GM19468 (cell line): Measurements from ENCODE around the gene CCDC190.
"Not testable (repeated sequence)": the region's sequence is repeated elsewhere in the genome, so short reads cannot be mapped to it uniquely, and the experiment has no call there.

ENCODE experiments used
- ATAC-seq: cut with Tn5 transposase; IDR thresholded peaks from one replicate; pipeline ENCODE4 v1.9.1; 2021; ENCODE audit warnings: mild to moderate bottlenecking, moderate library complexity, moderate number of reproducible peaks; ENCODE audit not compliant: unreplicated experiment; ENCODE audit errors: extremely low read depth

Gene CCDC190

GRCh38 chr1:162840250-162840839, 20.6 kb downstream of the CCDC190 start:
- ATAC-seq = no peak

DNA sequence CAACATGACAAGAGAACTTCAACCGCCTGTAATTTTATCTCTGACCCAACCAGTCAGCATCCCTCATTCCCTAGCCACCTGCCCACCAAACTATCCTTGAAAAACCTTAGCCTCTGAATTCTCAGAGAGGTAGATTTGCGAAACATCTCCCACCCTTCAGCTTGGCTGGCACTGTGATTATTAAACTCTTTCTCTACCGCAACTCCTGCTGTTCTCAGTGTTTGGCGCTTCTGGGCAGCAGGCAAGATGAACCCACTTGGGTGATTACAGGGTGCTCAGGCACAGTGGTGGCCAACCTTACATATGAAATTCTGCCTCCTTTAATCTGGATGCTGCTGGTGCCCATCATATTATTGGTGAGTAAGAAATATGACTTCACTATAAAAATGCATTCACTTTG, 22.1 kb downstream of the CCDC190 start:
- no peak for ATAC-seq

DNA sequence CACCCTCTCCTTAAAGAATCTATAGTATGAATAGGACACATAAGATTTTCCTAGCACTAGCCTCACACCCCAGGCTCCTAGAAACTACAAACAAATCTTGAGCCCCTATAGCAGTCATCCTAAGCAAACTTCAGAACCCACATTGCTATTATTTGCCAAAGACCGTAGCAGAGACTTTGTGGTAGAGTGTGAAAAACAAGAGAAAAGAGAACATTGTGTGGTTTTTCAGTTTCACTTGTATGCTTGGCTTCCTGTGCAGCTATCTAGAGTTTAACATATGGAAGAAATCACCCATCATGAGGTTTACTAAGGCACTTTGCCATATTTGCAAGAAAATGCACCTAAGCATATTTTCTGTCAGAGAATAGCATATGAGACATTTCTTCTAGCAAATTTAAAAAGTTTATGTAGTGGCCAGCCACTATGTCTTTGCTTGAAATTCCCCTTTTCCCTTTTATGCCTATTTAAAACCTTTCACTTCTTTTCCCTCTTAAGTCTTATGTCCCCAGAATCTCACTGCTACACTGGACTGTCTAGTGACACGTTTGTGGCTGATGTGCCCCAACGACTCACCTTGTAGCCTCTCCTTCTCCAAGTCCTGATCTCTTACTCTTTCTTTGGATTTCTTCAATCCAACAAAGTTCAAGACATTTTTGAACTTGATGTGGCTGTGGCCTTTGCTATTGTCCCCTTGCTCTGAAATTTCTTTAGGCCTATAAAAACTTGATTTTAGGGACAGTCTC, 25.6 kb downstream of the CCDC190 start:
- peak; percentile 90 for ATAC-seq

DNA sequence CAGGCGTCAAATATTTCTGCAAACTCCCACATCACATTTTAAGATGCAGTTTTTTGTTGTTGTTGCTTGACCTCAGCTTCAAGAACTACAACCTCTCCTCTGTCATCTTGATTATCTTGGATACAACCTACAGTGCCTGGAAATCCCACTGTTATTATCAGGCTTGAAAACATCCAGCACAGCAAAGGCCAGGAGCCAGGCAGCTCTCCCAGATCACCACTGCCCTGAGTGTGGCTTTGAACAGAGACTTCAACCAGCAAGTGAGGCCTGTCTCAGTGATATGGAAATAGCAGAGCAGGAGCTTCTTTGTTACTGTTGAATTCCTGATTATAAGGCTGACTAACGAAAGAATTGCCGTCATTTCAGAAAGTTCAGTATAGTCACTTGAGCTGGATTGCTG, 28.5 kb downstream of the CCDC190 start:
- ATAC-seq = no peak

DNA sequence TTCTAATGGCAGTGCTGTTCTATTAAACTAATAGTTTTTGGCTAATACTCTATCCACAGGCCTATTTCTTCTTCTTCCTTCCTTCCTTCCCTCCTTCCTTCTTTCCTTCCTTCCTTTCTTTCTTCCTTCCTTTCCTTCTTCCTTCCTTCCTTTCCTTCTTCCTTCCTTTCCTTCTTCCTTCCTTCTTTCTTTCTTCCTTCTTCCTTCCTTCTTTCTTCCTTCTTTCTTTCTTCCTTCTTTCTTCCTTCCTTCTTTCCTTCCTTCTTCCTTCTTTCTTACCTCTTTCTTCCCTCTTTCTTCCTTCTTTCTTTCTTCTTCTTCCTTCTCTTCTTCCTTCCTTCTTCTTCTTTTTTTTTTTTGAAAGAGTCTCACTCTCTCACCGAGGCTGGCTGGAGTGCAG, 31.7 kb downstream of the CCDC190 start:
- no peak for ATAC-seq

GRCh38 chr1:162823771-162824525, 37.0 kb downstream of the CCDC190 start:
- ATAC-seq = no peak

DNA sequence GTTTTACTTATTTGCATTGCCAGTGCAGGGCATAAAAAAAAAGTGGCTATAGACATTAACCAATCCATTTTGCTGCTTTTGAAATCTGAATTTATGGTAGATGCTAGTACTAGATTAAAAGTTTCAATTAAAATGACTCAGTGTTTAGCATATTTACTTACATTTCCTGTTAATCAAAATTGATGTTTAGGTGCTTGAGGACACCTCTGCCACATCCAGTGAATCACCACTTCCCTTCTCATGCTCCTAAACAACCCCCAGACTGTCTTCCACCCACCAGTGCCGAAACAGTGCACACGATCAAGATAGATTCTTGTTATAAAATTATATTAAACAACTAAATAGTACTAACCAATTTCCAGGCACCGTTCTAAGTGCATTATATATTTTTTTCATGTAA, 37.7 kb downstream of the CCDC190 start:
- no peak for ATAC-seq

GRCh38 chr1:162822391-162823200, 38.4 kb downstream of the CCDC190 start:
- ATAC-seq = no peak

GRCh38 chr1:162818666-162819065, 42.3 kb downstream of the CCDC190 start:
- ATAC-seq = not testable (repeated sequence)

GRCh38 chr1:162818136-162818535, 42.8 kb downstream of the CCDC190 start:
- ATAC-seq = not testable (repeated sequence)

- ATAC-seq = not testable (repeated sequence)
Observed at GRCh38 chr1:162812357-162812756, 48.6 kb downstream of the CCDC190 start.

- ATAC-seq = not testable (repeated sequence)
Observed at GRCh38 chr1:162807503-162807902, 53.5 kb downstream of the CCDC190 start.
